AG10803 (cell line): ENCODE results near the gene CFAP20.

Experiments
- DNase-seq: peaks from one replicate; pipeline ENCODE4 v3.0.0; 2010; ENCODE audit warnings: low read depth
- H3K4me3 ChIP-seq: 2 replicates; pipeline ENCODE4 v1.5.1; 2011; ENCODE audit warnings: mild to moderate bottlenecking, low read length, control low read depth
- CTCF ChIP-seq: conservative IDR thresholded peaks from 2 replicates; pipeline ENCODE4 v1.5.1; 2011; ENCODE audit warnings: mild to moderate bottlenecking, low read length, control low read depth, inconsistent platforms

Gene CFAP20

GRCh38 chr16:58118801-58119508, 10.2 kb downstream of the CFAP20 start:
- TF ChIP-seq CTCF = no peak
- H3K4me3 ChIP-seq = no peak overlapping the region
- no peak for DNase-seq

GRCh38 chr16:58116529-58116928, 12.7 kb downstream of the CFAP20 start:
- TF ChIP-seq CTCF = no peak
- no peak overlapping the region for H3K4me3 ChIP-seq
- no peak for DNase-seq

- no peak for DNase-seq
- TF ChIP-seq CTCF = no peak
- no peak overlapping the region for H3K4me3 ChIP-seq
These were observed 13.1 kb downstream of the CFAP20 start for GRCh38 chr16:58116081-58116480.

- DNase-seq = peak; percentile 28
- no peak overlapping the region for H3K4me3 ChIP-seq
- TF ChIP-seq CTCF = no peak
These were observed 14.1 kb downstream of the CFAP20 start for GRCh38 chr16:58114827-58115825.

- H3K4me3 ChIP-seq = no peak overlapping the region
- no peak for DNase-seq
- no peak for TF ChIP-seq CTCF
These were observed 17.9 kb downstream of the CFAP20 start for GRCh38 chr16:58111302-58111627.

- TF ChIP-seq CTCF = no peak
- DNase-seq = peak; percentile 53
- no peak overlapping the region for H3K4me3 ChIP-seq
These were observed 18.4 kb downstream of the CFAP20 start for GRCh38 chr16:58110571-58111301.
